Measurements from ENCODE around the gene TNS4. TPM values are rescaled to one million over a fixed set of nuclear protein-coding genes. Genes with fewer than 3 reads are reported as not detected.

Gene TNS4, protein sequence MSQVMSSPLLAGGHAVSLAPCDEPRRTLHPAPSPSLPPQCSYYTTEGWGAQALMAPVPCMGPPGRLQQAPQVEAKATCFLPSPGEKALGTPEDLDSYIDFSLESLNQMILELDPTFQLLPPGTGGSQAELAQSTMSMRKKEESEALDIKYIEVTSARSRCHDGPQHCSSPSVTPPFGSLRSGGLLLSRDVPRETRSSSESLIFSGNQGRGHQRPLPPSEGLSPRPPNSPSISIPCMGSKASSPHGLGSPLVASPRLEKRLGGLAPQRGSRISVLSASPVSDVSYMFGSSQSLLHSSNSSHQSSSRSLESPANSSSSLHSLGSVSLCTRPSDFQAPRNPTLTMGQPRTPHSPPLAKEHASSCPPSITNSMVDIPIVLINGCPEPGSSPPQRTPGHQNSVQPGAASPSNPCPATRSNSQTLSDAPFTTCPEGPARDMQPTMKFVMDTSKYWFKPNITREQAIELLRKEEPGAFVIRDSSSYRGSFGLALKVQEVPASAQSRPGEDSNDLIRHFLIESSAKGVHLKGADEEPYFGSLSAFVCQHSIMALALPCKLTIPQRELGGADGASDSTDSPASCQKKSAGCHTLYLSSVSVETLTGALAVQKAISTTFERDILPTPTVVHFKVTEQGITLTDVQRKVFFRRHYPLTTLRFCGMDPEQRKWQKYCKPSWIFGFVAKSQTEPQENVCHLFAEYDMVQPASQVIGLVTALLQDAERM
- total RNA-seq (not detected), polyA plus RNA-seq (1 to 10 TPM; 1.2 to 6.9 (median 1.8) TPM)

DNA sequence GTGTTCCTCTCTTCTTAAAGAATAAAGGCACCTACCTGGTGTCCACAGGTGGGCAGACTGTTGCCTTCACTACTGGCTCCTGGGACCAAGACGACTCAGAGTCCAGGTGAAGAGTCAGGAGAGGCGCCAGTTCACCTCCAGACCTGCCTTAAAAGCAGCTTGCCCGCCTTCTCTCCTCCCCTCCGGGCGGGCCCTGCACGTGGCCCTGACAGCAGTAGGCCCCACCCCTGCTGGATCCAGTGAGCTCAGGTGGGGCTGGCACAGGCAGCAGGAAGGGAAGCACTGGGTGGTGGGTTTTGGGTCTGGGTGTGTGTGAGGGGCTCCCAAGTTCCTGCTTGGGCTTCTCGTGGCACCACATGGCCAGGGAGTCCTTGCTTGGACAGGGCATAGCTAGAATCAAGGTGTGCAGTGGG, at the start of gene TNS4:
Gene TNS4, minus strand, starts transcription at position 125 of the 413 bp plus-strand sequence. CDS start 5,198 bp downstream, outside the sequence.
- Histone ChIP-seq H3K4me3 (no peak within 1 kb of the TSS), H3K27me3 (no peaks in the 10 kb centered on the region), H3K9me3 (no peaks in the 10 kb centered on the region), H3K36me3 (no peaks in the 10 kb centered on the region), H3K4me1 (peaks cover 0 to 36% (median 33%) of the 10 kb centered on the region in 4 donors), H3K27ac (peak within 1 kb of the TSS in 3 of 4 donors; percentile 86 to 87 (median 86))
- DNase-seq, result peak; percentile 56
- TF ChIP-seq POLR2AphosphoS5 (IDR thresholded peaks at IDR 0.05), result no peak
- no peak for TF ChIP-seq POLR2A (IDR thresholded peaks at IDR 0.05)
- TF ChIP-seq, protein P1, sequence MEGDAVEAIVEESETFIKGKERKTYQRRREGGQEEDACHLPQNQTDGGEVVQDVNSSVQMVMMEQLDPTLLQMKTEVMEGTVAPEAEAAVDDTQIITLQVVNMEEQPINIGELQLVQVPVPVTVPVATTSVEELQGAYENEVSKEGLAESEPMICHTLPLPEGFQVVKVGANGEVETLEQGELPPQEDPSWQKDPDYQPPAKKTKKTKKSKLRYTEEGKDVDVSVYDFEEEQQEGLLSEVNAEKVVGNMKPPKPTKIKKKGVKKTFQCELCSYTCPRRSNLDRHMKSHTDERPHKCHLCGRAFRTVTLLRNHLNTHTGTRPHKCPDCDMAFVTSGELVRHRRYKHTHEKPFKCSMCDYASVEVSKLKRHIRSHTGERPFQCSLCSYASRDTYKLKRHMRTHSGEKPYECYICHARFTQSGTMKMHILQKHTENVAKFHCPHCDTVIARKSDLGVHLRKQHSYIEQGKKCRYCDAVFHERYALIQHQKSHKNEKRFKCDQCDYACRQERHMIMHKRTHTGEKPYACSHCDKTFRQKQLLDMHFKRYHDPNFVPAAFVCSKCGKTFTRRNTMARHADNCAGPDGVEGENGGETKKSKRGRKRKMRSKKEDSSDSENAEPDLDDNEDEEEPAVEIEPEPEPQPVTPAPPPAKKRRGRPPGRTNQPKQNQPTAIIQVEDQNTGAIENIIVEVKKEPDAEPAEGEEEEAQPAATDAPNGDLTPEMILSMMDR (IDR thresholded peaks at IDR 0.05), result no peak
- TF ChIP-seq EP300 (IDR thresholded peaks at IDR 0.05), result no peak
- intact Hi-C loops (cut with DNase I), result no loop called here
- 18 to 74% methylated on average over 7 of the region's 7 CpGs for WGBS, 2 donors

DNA sequence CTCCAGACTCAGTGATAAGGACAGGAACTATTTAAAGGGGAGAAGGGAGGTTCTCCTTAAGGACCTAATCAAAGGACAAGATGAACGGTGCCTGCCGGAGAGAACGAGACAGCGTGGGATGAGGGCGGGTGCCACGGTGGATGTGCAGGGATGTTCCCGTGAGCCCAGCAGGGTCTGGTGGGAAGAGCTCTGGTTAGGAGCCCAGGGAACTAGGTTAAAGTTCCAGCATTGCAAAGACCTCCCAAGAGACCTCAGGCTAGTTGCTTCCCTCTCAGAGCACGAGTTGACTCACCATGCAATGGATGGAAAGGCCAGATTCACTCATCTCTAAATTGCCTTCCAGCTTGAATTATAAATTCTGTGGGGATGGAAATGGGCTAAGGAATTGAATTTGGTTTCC, 49.2 kb upstream of the TNS4 start:
- DNase-seq, result peak; percentile 88
- intact Hi-C loops (cut with DNase I), result loop anchor here (5.0 kb wide), 2 partner anchors 108 to 248 kb away; partner anchors contain the start of gene IGFBP4
- H3K9me3 ChIP-seq, result no peaks in the 10 kb centered on the region
- TF ChIP-seq EP300 (IDR thresholded peaks at IDR 0.05) (no peak), POLR2A (IDR thresholded peaks at IDR 0.05) (no peak), POLR2AphosphoS5 (IDR thresholded peaks at IDR 0.05) (peak in 3 of 4 donors; percentile 39 to 67 (median 63))
- TF ChIP-seq, protein P1 (IDR thresholded peaks at IDR 0.05), result no peak
- H3K4me1 ChIP-seq, result peaks cover 0 to 79% (median 71%) of the 10 kb centered on the region in 4 donors
- H3K27me3 ChIP-seq, result no peaks in the 10 kb centered on the region
- H3K4me3 ChIP-seq, result no peak overlapping the region
- no peaks in the 10 kb centered on the region for H3K36me3 ChIP-seq
- peak overlapping the region; percentile 74 to 90 (median 87) for H3K27ac ChIP-seq
- WGBS, 2 donors, result 79 to 85% methylated on average over 8 of the region's 8 CpGs

DNA sequence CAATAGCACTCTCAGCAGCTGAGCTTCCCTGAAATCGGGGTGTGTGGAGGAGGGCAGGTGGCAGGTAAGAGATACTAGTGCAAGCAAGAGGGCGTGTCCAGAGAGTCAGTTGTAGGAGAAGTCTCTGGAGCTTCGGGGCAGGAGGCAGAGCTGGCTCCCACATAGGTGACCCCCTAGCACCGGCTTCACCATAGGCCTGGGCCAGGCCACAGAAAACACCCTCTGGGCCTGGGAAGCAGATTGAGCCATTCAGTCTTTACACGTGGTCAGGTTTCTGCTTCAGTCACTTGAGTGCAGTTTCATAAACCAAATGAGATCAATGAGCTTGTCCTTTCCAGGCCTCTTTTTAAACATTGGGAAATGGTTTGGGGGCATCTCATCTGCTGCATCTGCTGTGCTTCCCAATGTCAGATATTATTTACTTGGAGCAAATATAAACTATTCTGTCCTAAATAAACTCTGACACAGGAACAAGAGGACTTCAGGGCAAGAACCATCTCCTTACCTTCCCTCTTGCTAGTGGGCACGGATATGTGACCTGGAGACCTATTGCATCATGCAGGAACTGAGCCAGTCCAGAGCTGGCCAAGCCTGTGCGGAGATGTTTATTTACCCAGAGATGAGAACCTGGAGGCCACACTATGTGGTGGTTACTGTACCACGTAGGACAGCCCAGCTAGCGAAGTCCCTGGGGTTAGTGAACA, 47.7 kb upstream of the TNS4 start:
- H3K36me3 ChIP-seq, result no peaks in the 10 kb centered on the region
- WGBS, 2 donors, result 41 to 54% methylated on average over 9 of the region's 9 CpGs
- TF ChIP-seq, protein P1 (IDR thresholded peaks at IDR 0.05), result no peak
- TF ChIP-seq EP300 (IDR thresholded peaks at IDR 0.05) (peak in 2 of 4 donors; percentile 30 to 59), POLR2AphosphoS5 (IDR thresholded peaks at IDR 0.05) (peak; percentile 51 to 71 (median 62))
- no peak overlapping the region for H3K4me3 ChIP-seq
- H3K27ac ChIP-seq, result peak overlapping the region; percentile 74 to 90 (median 87)
- H3K4me1 ChIP-seq, result peaks cover 0 to 73% (median 67%) of the 10 kb centered on the region in 4 donors
- H3K9me3 ChIP-seq, result no peaks in the 10 kb centered on the region
- peak; percentile 87 for DNase-seq
- no peaks in the 10 kb centered on the region for H3K27me3 ChIP-seq
- intact Hi-C loops (cut with DNase I), result no loop called here

DNA sequence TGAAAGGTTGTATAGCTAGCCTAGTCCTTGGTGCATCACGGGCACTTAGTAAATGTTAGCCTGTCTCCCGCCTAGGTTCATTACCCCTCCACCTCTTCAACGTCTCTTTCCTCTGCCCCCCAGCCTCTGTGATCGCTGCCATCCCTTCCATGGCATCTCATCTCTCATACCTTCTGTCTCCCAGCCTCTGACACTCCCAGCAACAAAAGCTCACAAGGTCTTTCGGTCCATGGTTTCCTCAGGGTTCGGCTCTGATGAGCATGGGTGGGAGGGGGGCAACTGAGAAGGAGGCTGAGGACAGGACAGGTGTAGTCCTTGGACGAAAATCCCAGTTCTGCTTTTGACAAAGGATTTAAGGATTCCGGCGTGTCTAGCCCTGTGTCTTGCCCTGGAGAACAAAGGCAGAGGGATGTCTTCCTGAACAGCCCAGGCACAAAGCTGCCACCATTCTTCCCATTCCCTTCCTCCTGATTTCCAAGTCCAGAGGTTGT, 47.1 kb upstream of the TNS4 start:
- intact Hi-C loops (cut with DNase I), result no loop called here
- no peak for DNase-seq
- Histone ChIP-seq H3K4me1 (peaks cover 0 to 72% (median 66%) of the 10 kb centered on the region in 4 donors), H3K4me3 (no peak overlapping the region), H3K36me3 (no peaks in the 10 kb centered on the region), H3K27ac (peak overlapping the region; percentile 74 to 90 (median 87)), H3K27me3 (no peaks in the 10 kb centered on the region), H3K9me3 (no peaks in the 10 kb centered on the region)
- WGBS, 2 donors, result 58 to 80% methylated on average over 9 of the region's 9 CpGs
- TF ChIP-seq EP300 (IDR thresholded peaks at IDR 0.05) (no peak), POLR2AphosphoS5 (IDR thresholded peaks at IDR 0.05) (no peak), POLR2A (IDR thresholded peaks at IDR 0.05) (no peak)
- TF ChIP-seq, protein P1 (IDR thresholded peaks at IDR 0.05), result no peak

Measured in sigmoid colon (tissue), 7 donors.